B cell (primary cell): Measurements from ENCODE around the gene FGFR1OP2. TPM values are rescaled to one million over a fixed set of nuclear protein-coding genes. Genes with fewer than 3 reads are reported as not detected.

Source experiments
- ATAC-seq: fragments of 200-7000 bp; cut with Tn5 transposase; one replicate; pipeline ENCODE4 v1.10.0; 2021; ENCODE audit warnings: low read depth, mild to moderate bottlenecking, moderate number of reproducible peaks, moderate library complexity
- CTCF ChIA-PET: fragments of 350-600 bp; sonication (Branson Sonifier 250); formaldehyde crosslinking; loops from one replicate; lab custom pipeline; 2021; ENCODE audit warnings: antibody characterized with exemption, inconsistent platforms; lab: Charles Lee
- POLR2A ChIA-PET: fragments of 350-600 bp; sonication (Branson Sonifier 250); formaldehyde crosslinking; loops from one replicate; lab custom pipeline; 2021; ENCODE audit warnings: antibody characterized with exemption; lab: Charles Lee
- DNase-seq: peaks from one replicate; pipeline ENCODE4 v3.0.0; 2013
- H2AFZ ChIP-seq: 2 replicates; pipeline ENCODE4 v1.6.1; 2012; ENCODE audit warnings: mild to moderate bottlenecking, low read depth, low read length; ENCODE audit not compliant: insufficient read depth, poor library complexity, severe bottlenecking
- H3K27ac ChIP-seq, 2 donors: 1 replicate in 1 of 2; 2 replicates in 1 of 2; pipeline ENCODE4 v1.5.1; 2012 to 2013; ENCODE audit warnings: low read length in 2 of 2, mild to moderate bottlenecking in 2 of 2, moderate library complexity in 1 of 2
- H3K27me3 ChIP-seq, 4 experiments: fragments of 200-600 bp in 1 of 4; sonication (generic) in 1 of 4; replicated peaks in 1 of 4; 1 replicate in 2 of 4; 2 replicates in 2 of 4; pipeline versions ENCODE4 v1.6.1 to v1.7.0; 2013 to 2016; ENCODE audit warnings: low read length in 3 of 4, mild to moderate bottlenecking in 2 of 4, mixed read lengths in 1 of 4, moderate library complexity in 1 of 4; ENCODE audit not compliant: insufficient read depth in 4 of 4, control insufficient read depth in 3 of 4; ENCODE audit errors: control extremely low read depth in 1 of 4
- H3K36me3 ChIP-seq, 2 experiments: replicated peaks in 1 of 2; 1 replicate in 1 of 2; 2 replicates in 1 of 2; pipeline versions ENCODE4 v1.6.1 to v1.7.1; 2013; ENCODE audit warnings: low read length in 1 of 2; ENCODE audit not compliant: insufficient read depth in 2 of 2, control insufficient read depth in 1 of 2; ENCODE audit errors: control extremely low read depth in 1 of 2, extremely low read depth in 1 of 2
- H3K4me1 ChIP-seq, 2 donors: fragments of 200-600 bp in 1 of 2; sonication (generic) in 1 of 2; 1 replicate in 1 of 2; 2 replicates in 1 of 2; pipeline versions ENCODE4 v1.5.1 to v1.6.1; 2013 to 2017; ENCODE audit warnings: low read length in 2 of 2; ENCODE audit not compliant: control insufficient read depth in 2 of 2, insufficient read depth in 2 of 2
- H3K4me2 ChIP-seq: replicated peaks from 2 replicates; pipeline ENCODE3; 2012; ENCODE audit warnings: mild to moderate bottlenecking, low read depth, low read length; ENCODE audit not compliant: poor library complexity, severe bottlenecking
- H3K4me3 ChIP-seq, 5 experiments: fragments of 200-600 bp in 1 of 5; sonication (generic) in 1 of 5; 1 replicate in 3 of 5; 2 replicates in 2 of 5; pipeline versions ENCODE4 v1.5.1 to v1.7.0; 2011 to 2016; ENCODE audit warnings: low read length in 4 of 5, mild to moderate bottlenecking in 4 of 5, low read depth in 2 of 5, control low read depth in 1 of 5, moderate library complexity in 1 of 5; ENCODE audit not compliant: insufficient read depth in 1 of 5; ENCODE audit errors: control extremely low read depth in 1 of 5, extremely low read depth in 1 of 5
- H3K79me2 ChIP-seq: fragments of 200-600 bp; sonication (generic); one replicate; pipeline ENCODE4 v1.6.0; 2016; ENCODE audit warnings: low read length; ENCODE audit not compliant: control insufficient read depth, insufficient read depth
- H3K9ac ChIP-seq: fragments of 200-600 bp; sonication (generic); 2 replicates; pipeline ENCODE4 v1.6.1; 2017; ENCODE audit warnings: mild to moderate bottlenecking, low read length, moderate library complexity
- H3K9me3 ChIP-seq, 3 donors: one replicate each; pipeline versions ENCODE4 v1.6.1 to v1.7.1; 2013; ENCODE audit warnings: low read length in 2 of 3; ENCODE audit not compliant: control insufficient read depth in 2 of 3, insufficient read depth in 1 of 3; ENCODE audit errors: control extremely low read depth in 1 of 3
- H4K20me1 ChIP-seq: 2 replicates; pipeline ENCODE4 v1.6.0; 2012; ENCODE audit warnings: mild to moderate bottlenecking, low read length; ENCODE audit not compliant: insufficient read depth, control insufficient read depth, poor library complexity, severe bottlenecking
- H3K27ac Mint-ChIP-seq: one replicate; pipeline ENCODE4 v1.8.0; 2021; ENCODE audit warnings: mixed read lengths
- H3K27me3 Mint-ChIP-seq: one replicate; pipeline ENCODE4 v1.8.0; 2021; ENCODE audit warnings: mixed read lengths
- H3K4me1 Mint-ChIP-seq: one replicate; pipeline ENCODE4 v1.8.0; 2021; ENCODE audit warnings: mixed read lengths
- H3K4me3 Mint-ChIP-seq: one replicate; pipeline ENCODE4 v1.8.0; 2021; ENCODE audit warnings: mixed read lengths
- H3K9me3 Mint-ChIP-seq: one replicate; pipeline ENCODE4 v1.8.0; 2022; ENCODE audit warnings: mixed read lengths; ENCODE audit not compliant: insufficient read depth
- EZH2 ChIP-seq: IDR thresholded peaks from 2 replicates; pipeline ENCODE4 v1.6.1; 2012; ENCODE audit warnings: borderline replicate concordance, low read depth, mild to moderate bottlenecking, moderate library complexity, low read length; ENCODE audit not compliant: insufficient read depth, poor library complexity, severe bottlenecking
- WGBS: methylation state at CpG from one replicate; pipeline ENCODE4 v1.1.5; 2013; ENCODE audit warnings: missing lambda C conversion rate; ENCODE audit not compliant: insufficient coverage; 5-methylcytosine and 5-hydroxymethylcytosine counted together
- intact Hi-C: fragments of 100-400 bp; cut with micrococcal nuclease; formaldehyde crosslinking; loops from one replicate; pipeline ENCODE4 v1.10.0; 2022
- polyA plus RNA-seq: library from polyadenylated mRNA; depleted of rRNA; stranded (reverse); fragments of >200 nt; gene quantifications from 2 replicates; pipeline ENCODE4 v1.2.3, GENCODE V29; 2012
- total RNA-seq, 2 donors: library from RNA; stranded (reverse); fragments of 120-200 nt in 1 of 2; gene quantifications; 1 replicate in 1 of 2; 2 replicates in 1 of 2; pipeline versions ENCODE4 v1.2.3 to v1.2.4, GENCODE V29; 2013 to 2022
- TF ChIP-seq, protein P1 (sequence below): fragments of 200-600 bp; IDR thresholded peaks from one replicate; pipeline ENCODE4 v1.8.0; 2022; ENCODE audit warnings: antibody characterized with exemption, mild to moderate bottlenecking

The FGFR1OP2 gene
- total and polyA plus RNA-seq, 2 donors (not counting 1 experiment from before 2014, with no cell fraction given), result 22.3 to 64.3 TPM

DNA sequence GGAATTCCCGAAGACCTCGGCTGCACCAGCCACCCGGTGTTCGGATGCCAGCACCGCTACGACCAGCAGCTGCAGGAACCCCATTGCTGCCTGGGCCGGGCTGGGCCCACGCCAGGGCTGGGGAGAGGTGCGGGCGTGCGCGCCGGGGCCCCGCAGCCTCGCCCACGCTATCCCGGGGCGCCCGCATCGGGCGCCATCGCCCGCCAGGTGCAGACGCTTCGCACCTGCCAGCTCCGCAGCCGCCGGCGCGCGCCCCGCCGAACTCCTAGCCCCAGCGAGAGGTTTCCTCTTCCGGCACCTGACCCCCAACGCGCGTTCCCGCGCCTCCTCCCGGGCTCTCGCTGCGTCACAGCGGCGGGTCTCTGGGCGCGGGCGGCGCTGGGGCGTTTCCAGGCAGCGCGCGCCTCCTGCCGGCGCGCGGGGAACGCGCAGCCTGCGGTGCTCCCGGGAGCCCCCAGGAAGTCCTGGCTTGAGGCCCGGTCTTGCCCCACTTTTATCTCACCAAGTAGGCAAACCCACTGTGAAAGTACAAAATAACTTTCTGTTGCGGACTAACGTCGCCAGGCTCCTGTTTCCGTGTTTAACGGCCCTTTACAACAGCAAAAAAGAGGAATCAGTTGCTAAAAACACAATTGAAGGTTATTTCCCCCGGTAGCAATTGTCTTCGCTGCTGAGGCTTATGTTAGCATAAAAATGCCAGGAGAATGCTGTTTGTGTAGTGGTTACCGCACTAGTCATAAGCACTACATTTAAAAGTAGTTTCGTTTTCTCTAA, 76.0 kb downstream of the FGFR1OP2 start, which contains the start of gene TM7SF3:
TSS of gene TM7SF3 (minus strand) at position 300 of the 774 bp plus-strand sequence. CDS start at position 84, 216 bp downstream.
- Histone ChIP-seq H2AFZ (peak within 1 kb of the TSS; percentile 84), H3K27ac (peak within 1 kb of the TSS; percentile 90 to 91), H3K79me2 (peaks cover 32% of the 10 kb centered on the region), H3K4me3 (peak within 1 kb of the TSS; percentile 78 to 86 (median 83)), H3K27me3 (no peaks in the 10 kb centered on the region), H3K4me1 (peaks cover 24 to 25% of the 10 kb centered on the region in 2 donors), H3K4me2 (peak within 1 kb of the TSS; percentile 80), H3K9me3 (no peaks in the 10 kb centered on the region), H3K9ac (peak within 1 kb of the TSS; percentile 73), H3K36me3 (no peaks in the 10 kb centered on the region), H4K20me1 (no peaks in the 10 kb centered on the region)
- CTCF ChIA-PET, result interaction anchor here (0.8 to 5.4 kb wide), 21 partner anchors 9 to 292 kb away, joined by 3 to 103 read pairs (median 10); partner anchors contain the start of genes ITPR2, MED21 and STK38L
- Mint-ChIP-seq H3K27me3 (no peaks in the 10 kb centered on the region), H3K9me3 (no peaks in the 10 kb centered on the region), H3K4me1 (peaks cover 47% of the 10 kb centered on the region), H3K4me3 (peak within 1 kb of the TSS; percentile 96), H3K27ac (peak within 1 kb of the TSS; percentile 96)
- intact Hi-C loops, result loop anchor here (1.0 to 10.0 kb wide), 10 partner anchors 8 to 892 kb away; partner anchors contain the start of genes FGFR1OP2, ITPR2, MED21 and MRPS35
- POLR2A ChIA-PET, result interaction anchor here (0.7 to 1.2 kb wide), 4 partner anchors 9 to 1629 kb away, joined by 3 to 6 read pairs (median 4); partner anchors contain the start of genes MED21 and STK38L
- TF ChIP-seq EZH2, result no peak
- TF ChIP-seq, protein P1, sequence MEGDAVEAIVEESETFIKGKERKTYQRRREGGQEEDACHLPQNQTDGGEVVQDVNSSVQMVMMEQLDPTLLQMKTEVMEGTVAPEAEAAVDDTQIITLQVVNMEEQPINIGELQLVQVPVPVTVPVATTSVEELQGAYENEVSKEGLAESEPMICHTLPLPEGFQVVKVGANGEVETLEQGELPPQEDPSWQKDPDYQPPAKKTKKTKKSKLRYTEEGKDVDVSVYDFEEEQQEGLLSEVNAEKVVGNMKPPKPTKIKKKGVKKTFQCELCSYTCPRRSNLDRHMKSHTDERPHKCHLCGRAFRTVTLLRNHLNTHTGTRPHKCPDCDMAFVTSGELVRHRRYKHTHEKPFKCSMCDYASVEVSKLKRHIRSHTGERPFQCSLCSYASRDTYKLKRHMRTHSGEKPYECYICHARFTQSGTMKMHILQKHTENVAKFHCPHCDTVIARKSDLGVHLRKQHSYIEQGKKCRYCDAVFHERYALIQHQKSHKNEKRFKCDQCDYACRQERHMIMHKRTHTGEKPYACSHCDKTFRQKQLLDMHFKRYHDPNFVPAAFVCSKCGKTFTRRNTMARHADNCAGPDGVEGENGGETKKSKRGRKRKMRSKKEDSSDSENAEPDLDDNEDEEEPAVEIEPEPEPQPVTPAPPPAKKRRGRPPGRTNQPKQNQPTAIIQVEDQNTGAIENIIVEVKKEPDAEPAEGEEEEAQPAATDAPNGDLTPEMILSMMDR, result peak; percentile 92
- DNase-seq, result peak; percentile 97
- under 1% methylated on average over 69 of the region's 71 CpGs for WGBS
- peak; percentile 93 for ATAC-seq
